GM19035 (cell line): ENCODE data around the gene TBCK.
"Not testable (repeated sequence)": the region's sequence is repeated elsewhere in the genome, so short reads cannot be mapped to it uniquely, and the experiment has no call there.

Source experiments
- ATAC-seq: cut with Tn5 transposase; IDR thresholded peaks from one replicate; pipeline ENCODE4 v1.9.1; 2021; ENCODE audit not compliant: unreplicated experiment

Gene TBCK

GRCh38 chr4:106240699-106241098 lies 75.3 kb downstream of the TBCK start:
- ATAC-seq: no peak

GRCh38 chr4:106238820-106239420 lies 77.1 kb downstream of the TBCK start:
- peak; percentile 91 for ATAC-seq

GRCh38 chr4:106231931-106232330 lies 84.1 kb downstream of the TBCK start:
- ATAC-seq: no peak

GRCh38 chr4:106222548-106222947 lies 93.5 kb downstream of the TBCK start:
- ATAC-seq: no peak

GRCh38 chr4:106213291-106213690 lies 102.7 kb downstream of the TBCK start:
- ATAC-seq: not testable (repeated sequence)

GRCh38 chr4:106210021-106210420 lies 106.0 kb downstream of the TBCK start:
- ATAC-seq: no peak

GRCh38 chr4:106208481-106209460 lies 107.2 kb downstream of the TBCK start:
- no peak for ATAC-seq

GRCh38 chr4:106201373-106201772 lies 114.6 kb downstream of the TBCK start:
- no peak for ATAC-seq

GRCh38 chr4:106195435-106195950 lies 120.5 kb downstream of the TBCK start:
- no peak for ATAC-seq

- no peak for ATAC-seq
Observed at GRCh38 chr4:106194801-106195200, 121.2 kb downstream of the TBCK start.

GRCh38 chr4:106192131-106192530 lies 123.9 kb downstream of the TBCK start:
- no peak for ATAC-seq

GRCh38 chr4:106186201-106186600 lies 129.8 kb downstream of the TBCK start:
- no peak for ATAC-seq

- ATAC-seq: no peak
Observed at GRCh38 chr4:106183551-106183950, 132.5 kb downstream of the TBCK start.

GRCh38 chr4:106172861-106173260 lies 143.1 kb downstream of the TBCK start:
- ATAC-seq: no peak

- ATAC-seq: no peak
Observed at GRCh38 chr4:106165351-106166010, 150.5 kb downstream of the TBCK start.

- ATAC-seq: no peak
Observed at GRCh38 chr4:106162278-106162677, 153.7 kb downstream of the TBCK start.

GRCh38 chr4:106160560-106160959 lies 155.4 kb downstream of the TBCK start:
- ATAC-seq: no peak

- no peak for ATAC-seq
Observed at GRCh38 chr4:106149911-106150310, 166.1 kb downstream of the TBCK start.

- ATAC-seq: no peak
Observed at GRCh38 chr4:106149026-106149425, 167.0 kb downstream of the TBCK start.

- ATAC-seq: no peak
Observed at GRCh38 chr4:106142616-106143127, 173.3 kb downstream of the TBCK start.

- no peak for ATAC-seq
Observed at GRCh38 chr4:106140601-106141000, 175.4 kb downstream of the TBCK start.
